HepG2 (cell line): ENCODE data around the gene FRAS1. TPM values are rescaled to one million over a fixed set of nuclear protein-coding genes. Genes with fewer than 3 reads are reported as not detected.

Source experiments
- ATAC-seq: fragments of 200-7000 bp; cut with Tn5 transposase; 3 replicates; pipeline ENCODE4 v1.9.1; 2020; ENCODE audit warnings: mild to moderate bottlenecking, moderate library complexity
- BruUV-seq: library from RNA; stranded (reverse); fragments of 400-500 nt; replicated peaks from 2 replicates; lab custom pipeline; 2021; lab: Mats Ljungman, UMichigan
- CTCF ChIA-PET: fragments of 300-600 bp; formaldehyde crosslinking; extraction: SDS; loops from one replicate; lab custom pipeline; 2021; ENCODE audit warnings: low total read pairs, inconsistent platforms, low intra/inter-chr PET ratio; lab: Yijun Ruan, JAX
- POLR2A ChIA-PET: fragments of 350-600 bp; sonication (Branson Sonifier 250); formaldehyde crosslinking; loops from one replicate; lab custom pipeline; 2020; ENCODE audit warnings: antibody characterized with exemption, inconsistent platforms; lab: Yijun Ruan, JAX
- DNase-seq: peaks from one replicate; pipeline ENCODE4 v3.0.0-alpha.2; 2015; ENCODE audit warnings: low spot score
- FAIRE-seq: peaks from 3 replicates; lab custom pipeline; 2011; peaks lifted over from hg19 to GRCh38; lab: Jason Lieb, UNC
- H2AFZ ChIP-seq: one replicate; pipeline ENCODE4 v1.6.1; 2011; ENCODE audit warnings: low read length, inconsistent platforms
- H3K27ac ChIP-seq: fragments of 300-600 bp; 3 replicates; pipeline ENCODE4 v1.8.0; 2011; ENCODE audit warnings: mixed run types, mild to moderate bottlenecking, mixed read lengths, low read length, inconsistent platforms; ENCODE audit not compliant: insufficient read depth; ENCODE audit errors: extremely low read length
- H3K27me3 ChIP-seq, 2 experiments: fragments of 200-600 bp in 1 of 2; 2 replicates in 1 of 2; 3 replicates in 1 of 2; pipeline versions ENCODE4 v1.6.0 to v1.8.0; 2011; ENCODE audit warnings: low read length in 2 of 2, mild to moderate bottlenecking in 2 of 2, moderate library complexity in 2 of 2, inconsistent platforms in 1 of 2; ENCODE audit not compliant: insufficient read depth in 2 of 2, control insufficient read depth in 1 of 2
- H3K36me3 ChIP-seq, 2 experiments: fragments of 200-600 bp in 1 of 2; replicated peaks in 1 of 2; 2 replicates in 1 of 2; 3 replicates in 1 of 2; pipeline versions ENCODE4 v1.5.1 to v1.8.0; 2011; ENCODE audit warnings: low read length in 2 of 2, inconsistent platforms in 1 of 2; ENCODE audit not compliant: insufficient read depth in 2 of 2, control insufficient read depth in 1 of 2
- H3K4me1 ChIP-seq: 2 replicates; pipeline ENCODE4 v1.5.1; 2012; ENCODE audit warnings: low read length, inconsistent platforms; ENCODE audit not compliant: insufficient read depth
- H3K4me2 ChIP-seq: 2 replicates; pipeline ENCODE4 v1.6.0; 2011; ENCODE audit warnings: low read depth, low read length, inconsistent platforms
- H3K4me3 ChIP-seq, 3 experiments: fragments of 200-600 bp in 1 of 3; sonication (generic), shearing (Covaris generic) in 1 of 3; replicated peaks in 1 of 3; 2 replicates each; pipeline ENCODE4 v1.5.1; 2011 to 2016; ENCODE audit warnings: low read length in 3 of 3, inconsistent platforms in 2 of 3, low read depth in 2 of 3, mild to moderate bottlenecking in 2 of 3, control low read depth in 1 of 3, mixed read lengths in 1 of 3; ENCODE audit not compliant: insufficient read depth in 1 of 3
- H3K79me2 ChIP-seq: one replicate; pipeline ENCODE4 v1.6.1; 2011; ENCODE audit warnings: low read length, inconsistent platforms; ENCODE audit not compliant: insufficient read depth
- H3K9ac ChIP-seq: 2 replicates; pipeline ENCODE4 v1.6.0; 2011; ENCODE audit warnings: mild to moderate bottlenecking, low read depth, low read length, inconsistent platforms; ENCODE audit not compliant: insufficient read depth
- H3K9me3 ChIP-seq: 2 replicates; pipeline ENCODE4 v1.5.1; 2012; ENCODE audit warnings: mild to moderate bottlenecking, low read length
- H4K20me1 ChIP-seq: 2 replicates; pipeline ENCODE4 v1.6.0; 2011; ENCODE audit warnings: inconsistent platforms, mild to moderate bottlenecking, low read length, moderate library complexity; ENCODE audit not compliant: insufficient read depth
- CHCHD3 ChIP-seq: sonication (generic); formaldehyde crosslinking; IDR thresholded peaks from 2 replicates; pipeline ENCODE4 v1.8.0; 2022; ENCODE audit warnings: mild to moderate bottlenecking, missing genetic modification reagents, moderate library complexity
- KLF6 ChIP-seq: IDR thresholded peaks from 2 replicates; pipeline ENCODE4 v1.8.0; 2016; ENCODE audit warnings: missing biosample characterization, missing genetic modification reagents
- MAZ ChIP-seq, 2 experiments: sonication (generic) in 1 of 2; formaldehyde crosslinking in 1 of 2; IDR thresholded peaks; 2 replicates each; pipeline versions ENCODE4 v1.5.0 to v1.6.1; 2012 to 2020; ENCODE audit warnings: low read depth in 2 of 2, mild to moderate bottlenecking in 2 of 2, borderline replicate concordance in 1 of 2, improper control_type of control experiment in 1 of 2, low read length in 1 of 2, missing genetic modification reagents in 1 of 2, moderate library complexity in 1 of 2
- PHF20 ChIP-seq: sonication (generic); formaldehyde crosslinking; IDR thresholded peaks from 2 replicates; pipeline ENCODE4 v1.5.0; 2020; ENCODE audit warnings: mild to moderate bottlenecking, missing genetic modification reagents
- POLR2A ChIP-seq, 2 experiments: IDR thresholded peaks; 2 replicates each; pipeline ENCODE4 v1.6.1; 2011; ENCODE audit warnings: low read depth in 2 of 2, low read length in 2 of 2, mild to moderate bottlenecking in 1 of 2, moderate library complexity in 1 of 2; ENCODE audit not compliant: insufficient read depth in 1 of 2
- REL ChIP-seq: sonication (generic); formaldehyde crosslinking; conservative IDR thresholded peaks from 2 replicates; pipeline ENCODE4 v1.8.0; 2022; ENCODE audit warnings: mild to moderate bottlenecking, missing genetic modification reagents, moderate library complexity
- RORA ChIP-seq: sonication (generic); formaldehyde crosslinking; IDR thresholded peaks from 2 replicates; pipeline ENCODE4 v1.5.0; 2020; ENCODE audit warnings: mild to moderate bottlenecking, missing genetic modification reagents, moderate library complexity
- SNRNP70 ChIP-seq: fragments of 200-400 bp; formaldehyde crosslinking; IDR thresholded peaks from 2 replicates; pipeline ENCODE4 v1.6.1; 2017; ENCODE audit warnings: mild to moderate bottlenecking, low read depth, low read length, moderate library complexity
- ZNF17 ChIP-seq: sonication (generic); formaldehyde crosslinking; IDR thresholded peaks from 2 replicates; pipeline ENCODE4 v1.5.0; 2020; ENCODE audit warnings: mild to moderate bottlenecking, missing genetic modification reagents
- ZNF75D ChIP-seq: sonication (generic); formaldehyde crosslinking; IDR thresholded peaks from 2 replicates; pipeline ENCODE4 v1.8.1; 2023; ENCODE audit warnings: missing genetic modification reagents, mild to moderate bottlenecking, borderline replicate concordance
- ZSCAN21 ChIP-seq: sonication (generic); formaldehyde crosslinking; IDR thresholded peaks from 2 replicates; pipeline ENCODE4 v1.8.0; 2022; ENCODE audit warnings: mild to moderate bottlenecking, missing genetic modification reagents, moderate library complexity, borderline replicate concordance
- WGBS: methylation state at CpG from one replicate; pipeline ENCODE4 v1.1.6; 2017; ENCODE audit warnings: low lambda C conversion rate; 5-methylcytosine and 5-hydroxymethylcytosine counted together
- in situ Hi-C: cut with HindIII; loops from 2 replicates; pipeline ENCODE4 v1.10.0; 2017; ENCODE audit warnings: low pct_unique_long_range_greater_than_20kb; ENCODE audit not compliant: extremely low pct_ligation_motif_present
- intact Hi-C: fragments of 100-400 bp; cut with micrococcal nuclease; formaldehyde crosslinking; loops from one replicate; pipeline ENCODE4 v1.10.0; 2022; ENCODE audit not compliant: unreplicated experiment
- polyA plus RNA-seq, 8 experiments: library from polyadenylated mRNA; depleted of rRNA in 3 of 8; stranded (reverse) in 7 of 8; unstranded in 1 of 8; fragments of >200 nt; fragmentation: Illumina TruSeq in 4 of 8; extraction: Trizol in 4 of 8; gene quantifications; 2 replicates each; pipeline versions ENCODE4 v1.2.1 to v1.2.3, GENCODE V29; 2011 to 2016; ENCODE audit warnings: low read depth in 4 of 8, missing spikeins in 1 of 8, mixed read lengths in 1 of 8; ENCODE audit not compliant: insufficient read depth in 1 of 8
- total RNA-seq, 5 experiments: library from RNA; depleted of rRNA; stranded (reverse); fragments of >200 nt; fragmentation: Illumina TruSeq; extraction: Trizol; gene quantifications; 2 replicates each; pipeline ENCODE4 v1.2.3, GENCODE V29; 2016; ENCODE audit warnings: low read depth in 1 of 5
- TF ChIP-seq, protein P1 (sequence below): sonication (generic); formaldehyde crosslinking; IDR thresholded peaks from 2 replicates; pipeline ENCODE4 v1.4.0; 2020; ENCODE audit warnings: missing genetic modification reagents
- TF ChIP-seq, protein P2 (sequence below): sonication (generic); formaldehyde crosslinking; IDR thresholded peaks from 2 replicates; pipeline ENCODE4 v1.9.0; 2021; ENCODE audit warnings: mild to moderate bottlenecking, missing genetic modification reagents

FRAS1 gene
- total and polyA plus RNA-seq, 2 of the 13 experiments (the other 11 are each of a cell fraction or from before 2014, with no cell fraction given) = 22.5 to 31.6 TPM

GRCh38 chr4:78556665-78557064 is 499.5 kb downstream of the FRAS1 start:
- Histone ChIP-seq H3K4me2 (no peak overlapping the region), H3K9me3 (no peaks in the 10 kb centered on the region), H3K4me1 (peaks cover 28% of the 10 kb centered on the region), H2AFZ (no peak overlapping the region), H3K36me3 (no peaks in the 10 kb centered on the region), H3K27me3 (no peaks in the 10 kb centered on the region; a peak in 2 of 5 replicates), H3K4me3 (no peak overlapping the region), H3K79me2 (no peaks in the 10 kb centered on the region), H3K9ac (no peak overlapping the region), H3K27ac (no peak overlapping the region), H4K20me1 (no peaks in the 10 kb centered on the region)
- POLR2A ChIA-PET = no interaction called here
- no peak for FAIRE-seq
- intact Hi-C loops (no loop called here), in situ Hi-C loops (no loop called here)
- DNase-seq = no peak
- BruUV-seq = no TSS peak
- TF ChIP-seq MAZ (IDR thresholded peaks at IDR 0.05; ENCODE audit: borderline replicate concordance, low read depth, low read length) (no peak), MAZ (CRISPR knock-in tag; IDR thresholded peaks at IDR 0.05; ENCODE audit: low read depth) (no peak), KLF6 (no peak), CHCHD3 (CRISPR knock-in tag) (no peak), SNRNP70 (no peak), ZSCAN21 (CRISPR knock-in tag) (no peak), ZNF75D (CRISPR knock-in tag) (no peak), PHF20 (CRISPR knock-in tag) (no peak), REL (CRISPR knock-in tag) (no peak), POLR2A (IDR thresholded peaks at IDR 0.05; ENCODE audit: insufficient read depth in 1 of 2, low read depth in 2 of 2, low read length in 2 of 2) (no peak), ZNF17 (no peak), RORA (CRISPR knock-in tag) (no peak)
- TF ChIP-seq, protein P1, sequence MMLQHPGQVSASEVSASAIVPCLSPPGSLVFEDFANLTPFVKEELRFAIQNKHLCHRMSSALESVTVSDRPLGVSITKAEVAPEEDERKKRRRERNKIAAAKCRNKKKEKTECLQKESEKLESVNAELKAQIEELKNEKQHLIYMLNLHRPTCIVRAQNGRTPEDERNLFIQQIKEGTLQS (CRISPR knock-in tag) = no peak
- TF ChIP-seq, protein P2, sequence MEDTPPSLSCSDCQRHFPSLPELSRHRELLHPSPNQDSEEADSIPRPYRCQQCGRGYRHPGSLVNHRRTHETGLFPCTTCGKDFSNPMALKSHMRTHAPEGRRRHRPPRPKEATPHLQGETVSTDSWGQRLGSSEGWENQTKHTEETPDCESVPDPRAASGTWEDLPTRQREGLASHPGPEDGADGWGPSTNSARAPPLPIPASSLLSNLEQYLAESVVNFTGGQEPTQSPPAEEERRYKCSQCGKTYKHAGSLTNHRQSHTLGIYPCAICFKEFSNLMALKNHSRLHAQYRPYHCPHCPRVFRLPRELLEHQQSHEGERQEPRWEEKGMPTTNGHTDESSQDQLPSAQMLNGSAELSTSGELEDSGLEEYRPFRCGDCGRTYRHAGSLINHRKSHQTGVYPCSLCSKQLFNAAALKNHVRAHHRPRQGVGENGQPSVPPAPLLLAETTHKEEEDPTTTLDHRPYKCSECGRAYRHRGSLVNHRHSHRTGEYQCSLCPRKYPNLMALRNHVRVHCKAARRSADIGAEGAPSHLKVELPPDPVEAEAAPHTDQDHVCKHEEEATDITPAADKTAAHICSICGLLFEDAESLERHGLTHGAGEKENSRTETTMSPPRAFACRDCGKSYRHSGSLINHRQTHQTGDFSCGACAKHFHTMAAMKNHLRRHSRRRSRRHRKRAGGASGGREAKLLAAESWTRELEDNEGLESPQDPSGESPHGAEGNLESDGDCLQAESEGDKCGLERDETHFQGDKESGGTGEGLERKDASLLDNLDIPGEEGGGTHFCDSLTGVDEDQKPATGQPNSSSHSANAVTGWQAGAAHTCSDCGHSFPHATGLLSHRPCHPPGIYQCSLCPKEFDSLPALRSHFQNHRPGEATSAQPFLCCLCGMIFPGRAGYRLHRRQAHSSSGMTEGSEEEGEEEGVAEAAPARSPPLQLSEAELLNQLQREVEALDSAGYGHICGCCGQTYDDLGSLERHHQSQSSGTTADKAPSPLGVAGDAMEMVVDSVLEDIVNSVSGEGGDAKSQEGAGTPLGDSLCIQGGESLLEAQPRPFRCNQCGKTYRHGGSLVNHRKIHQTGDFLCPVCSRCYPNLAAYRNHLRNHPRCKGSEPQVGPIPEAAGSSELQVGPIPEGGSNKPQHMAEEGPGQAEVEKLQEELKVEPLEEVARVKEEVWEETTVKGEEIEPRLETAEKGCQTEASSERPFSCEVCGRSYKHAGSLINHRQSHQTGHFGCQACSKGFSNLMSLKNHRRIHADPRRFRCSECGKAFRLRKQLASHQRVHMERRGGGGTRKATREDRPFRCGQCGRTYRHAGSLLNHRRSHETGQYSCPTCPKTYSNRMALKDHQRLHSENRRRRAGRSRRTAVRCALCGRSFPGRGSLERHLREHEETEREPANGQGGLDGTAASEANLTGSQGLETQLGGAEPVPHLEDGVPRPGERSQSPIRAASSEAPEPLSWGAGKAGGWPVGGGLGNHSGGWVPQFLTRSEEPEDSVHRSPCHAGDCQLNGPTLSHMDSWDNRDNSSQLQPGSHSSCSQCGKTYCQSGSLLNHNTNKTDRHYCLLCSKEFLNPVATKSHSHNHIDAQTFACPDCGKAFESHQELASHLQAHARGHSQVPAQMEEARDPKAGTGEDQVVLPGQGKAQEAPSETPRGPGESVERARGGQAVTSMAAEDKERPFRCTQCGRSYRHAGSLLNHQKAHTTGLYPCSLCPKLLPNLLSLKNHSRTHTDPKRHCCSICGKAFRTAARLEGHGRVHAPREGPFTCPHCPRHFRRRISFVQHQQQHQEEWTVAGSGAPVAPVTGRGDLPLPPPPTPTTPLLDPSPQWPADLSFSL (CRISPR knock-in tag) = no peak
- 84% methylated on average over 4 of the region's 4 CpGs for WGBS
- CTCF ChIA-PET = no interaction called here
- no peak for ATAC-seq
